GM21825 (cell line): ENCODE results near the gene GPR83.
"Not testable (repeated sequence)": the region's sequence is repeated elsewhere in the genome, so short reads cannot be mapped to it uniquely, and the experiment has no call there.

Source experiments
- ATAC-seq: cut with Tn5 transposase; IDR thresholded peaks from one replicate; pipeline ENCODE4 v1.9.1; 2021; ENCODE audit warnings: mild to moderate bottlenecking, moderate library complexity; ENCODE audit not compliant: unreplicated experiment

The GPR83 gene

DNA sequence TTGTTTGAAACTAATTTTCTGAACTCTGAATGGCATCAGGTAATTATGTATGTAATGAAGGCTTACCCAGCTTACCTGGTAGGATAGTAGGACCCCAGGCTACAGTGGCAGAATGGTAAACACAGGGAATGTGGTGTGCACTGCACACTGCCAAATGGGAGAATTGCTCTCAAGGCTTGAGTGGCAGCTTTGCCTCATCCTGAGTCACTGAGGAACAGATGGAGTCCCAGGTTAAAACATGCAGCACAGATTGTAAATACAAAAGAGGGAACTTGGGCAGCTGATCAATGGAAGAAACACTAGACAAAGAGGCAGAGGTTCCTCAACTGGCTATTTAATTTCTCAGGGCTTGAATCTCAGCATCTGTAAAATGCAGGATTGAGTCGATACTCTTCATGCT is 24.4 kb downstream of the GPR83 start:
- ATAC-seq, result no peak

DNA sequence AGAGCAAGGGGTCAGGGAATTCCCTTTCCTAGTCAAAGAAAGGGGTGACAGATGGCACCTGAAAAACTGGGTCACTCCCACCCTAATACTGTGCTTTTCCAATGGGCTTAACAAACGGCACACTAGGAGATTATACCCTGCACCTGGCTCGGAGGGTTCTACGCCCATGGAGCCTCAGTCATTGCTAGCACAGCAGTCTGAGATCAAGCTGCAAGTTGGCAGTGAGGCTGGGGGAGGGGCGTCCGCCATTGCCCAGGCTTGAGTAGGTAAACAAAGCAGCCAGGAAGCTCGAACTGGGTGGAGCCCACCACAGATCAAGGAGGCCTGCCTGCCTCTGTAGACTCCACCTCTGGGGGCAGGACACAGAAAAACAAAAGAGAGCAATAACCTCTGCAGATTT is 30.6 kb downstream of the GPR83 start:
- not testable (repeated sequence) for ATAC-seq

DNA sequence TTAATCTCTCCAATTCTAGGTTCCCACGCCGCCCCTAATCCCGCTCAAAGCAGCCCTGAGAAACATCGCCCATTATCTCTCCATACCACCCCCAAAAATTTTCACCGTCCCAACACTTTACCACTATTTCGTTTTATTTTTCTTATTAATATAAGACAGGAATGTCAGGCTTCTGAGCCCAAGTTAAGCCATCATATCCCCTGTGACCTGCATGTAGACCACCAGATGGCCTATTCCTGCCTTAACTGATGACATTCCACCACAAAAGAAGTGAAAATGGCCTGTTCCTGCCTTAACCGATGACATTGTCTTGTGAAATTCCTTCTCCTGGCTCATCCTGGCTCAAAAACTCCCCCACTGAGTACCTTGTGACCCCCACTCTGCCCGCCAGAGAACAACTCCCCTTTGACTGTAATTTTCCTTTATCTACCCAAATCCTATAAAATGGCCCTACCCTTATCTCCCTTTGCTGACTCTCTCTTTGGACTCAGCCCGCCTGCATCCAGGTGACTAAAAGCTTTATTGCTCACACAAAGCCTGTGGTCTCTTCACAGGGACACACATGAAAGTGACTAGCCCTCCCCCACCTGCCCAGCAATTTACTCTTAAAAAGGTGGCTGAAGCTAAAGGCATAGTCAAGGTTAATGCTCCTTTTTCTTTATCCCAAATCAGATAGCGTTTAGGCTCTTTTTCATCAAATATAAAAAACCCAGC is 50.2 kb downstream of the GPR83 start:
- ATAC-seq, result not testable (repeated sequence)

DNA sequence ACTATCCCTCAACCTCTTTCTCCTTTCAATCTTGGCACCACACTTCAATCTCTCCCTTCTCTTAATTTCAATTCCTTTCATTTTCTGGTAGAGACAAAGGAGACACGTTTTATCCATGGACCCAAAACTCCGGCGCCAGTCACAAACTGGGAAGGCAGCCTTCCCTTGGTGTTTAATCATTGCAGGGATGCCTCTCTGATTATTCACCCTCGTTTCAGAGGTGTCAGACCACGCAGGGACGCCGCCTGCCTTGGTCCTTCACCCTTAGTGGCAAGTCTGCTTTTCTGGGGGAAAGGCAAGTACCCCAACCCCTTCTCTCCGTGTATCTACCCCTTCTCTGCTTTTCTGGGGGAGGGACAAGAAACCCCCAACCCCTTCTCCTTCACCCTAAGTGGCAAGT is 54.9 kb downstream of the GPR83 start:
- not testable (repeated sequence) for ATAC-seq

DNA sequence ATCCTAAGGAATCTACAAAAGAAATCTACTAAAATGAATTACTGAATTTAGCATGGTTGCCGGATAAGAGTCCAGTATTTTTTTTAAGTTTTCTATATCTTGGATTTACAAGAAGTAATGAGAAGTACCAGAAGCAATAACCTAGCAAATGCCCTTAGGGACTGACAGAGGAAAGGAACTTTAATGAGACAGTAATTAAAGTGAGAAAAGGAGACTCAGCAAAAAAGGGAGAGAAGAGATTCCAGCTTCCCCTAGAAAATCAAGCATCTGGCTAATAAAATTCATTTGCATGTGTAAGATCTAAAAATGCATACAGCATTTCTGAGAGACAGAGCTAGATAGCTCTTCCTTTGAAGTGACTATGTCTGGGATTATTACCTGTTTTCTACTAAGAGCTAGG is 57.7 kb downstream of the GPR83 start:
- no peak for ATAC-seq

DNA sequence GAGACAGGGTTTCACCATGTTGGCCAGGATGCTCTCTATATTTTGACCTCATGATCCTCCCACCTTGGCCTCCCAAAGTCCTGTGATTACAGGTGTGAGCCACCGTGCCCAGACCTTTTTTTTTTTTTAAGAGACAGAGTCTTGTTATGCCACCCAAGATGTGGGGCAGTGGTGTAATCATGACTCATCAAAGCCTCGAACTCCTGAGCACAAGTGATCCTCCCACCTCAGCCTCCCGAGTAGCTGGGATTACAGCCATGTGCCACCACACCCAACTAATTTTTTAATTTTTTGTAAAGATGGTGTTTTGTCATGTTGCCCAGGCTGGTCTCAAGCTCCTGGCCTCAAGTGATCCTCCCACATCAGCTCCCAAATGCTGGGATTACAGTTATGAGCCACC is 59.0 kb downstream of the GPR83 start:
- no peak for ATAC-seq

DNA sequence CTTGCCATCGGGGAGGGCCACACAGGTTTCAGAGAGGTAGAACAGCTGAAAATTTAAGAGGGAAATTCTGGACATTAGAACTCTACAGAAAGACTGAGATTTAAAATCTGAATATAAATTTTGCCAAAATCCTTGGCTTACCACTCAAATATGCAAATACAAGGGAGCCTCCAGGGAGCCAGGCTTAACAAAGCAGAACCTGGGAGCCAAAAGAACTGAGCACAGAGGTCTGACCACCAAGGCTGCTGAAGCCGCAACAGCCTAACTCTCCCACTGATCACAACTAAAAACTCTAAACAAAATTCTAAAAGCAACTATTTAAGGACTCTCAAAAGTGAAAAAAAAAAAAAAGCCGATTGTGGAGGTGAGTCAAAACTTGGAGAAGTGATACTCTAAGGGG is 62.6 kb downstream of the GPR83 start:
- no peak for ATAC-seq

DNA sequence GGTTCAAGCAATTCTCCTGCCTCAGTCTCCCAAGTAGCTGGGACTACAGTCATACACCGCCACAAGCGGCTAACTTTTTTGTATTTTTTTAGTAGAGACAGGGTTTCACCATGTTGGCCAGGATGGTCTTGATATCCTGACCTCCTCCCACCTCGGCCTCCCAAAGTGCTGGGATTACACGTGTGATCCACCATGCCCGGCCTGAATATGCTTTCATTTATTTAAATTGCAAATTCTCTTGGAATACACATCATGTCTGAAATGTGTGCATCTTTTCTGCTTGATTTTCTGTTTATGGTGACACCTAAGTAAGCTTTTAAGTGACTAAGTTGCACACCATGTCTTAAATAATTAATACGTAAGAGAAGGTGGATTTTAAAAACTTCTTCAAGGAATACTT is 65.2 kb downstream of the GPR83 start:
- no peak for ATAC-seq

DNA sequence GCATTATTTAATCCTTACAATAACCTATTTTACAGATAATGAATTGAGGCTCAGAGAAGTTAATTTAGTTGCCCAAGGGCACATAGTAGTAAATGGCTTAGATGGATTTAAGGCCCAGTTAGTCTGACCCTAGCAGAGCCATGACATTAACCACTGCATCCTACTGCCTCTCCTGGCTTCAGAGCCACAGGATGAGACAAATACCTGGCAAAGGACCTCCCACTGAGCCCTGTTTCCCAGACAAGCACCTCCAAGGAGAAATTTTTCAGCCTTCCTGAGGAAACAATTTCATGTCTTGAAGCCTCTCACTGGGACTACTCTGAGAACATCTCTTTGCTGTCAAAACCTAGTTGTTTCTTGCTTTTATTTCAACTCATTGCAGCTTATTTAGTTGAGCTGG is 68.4 kb downstream of the GPR83 start:
- ATAC-seq, result no peak

DNA sequence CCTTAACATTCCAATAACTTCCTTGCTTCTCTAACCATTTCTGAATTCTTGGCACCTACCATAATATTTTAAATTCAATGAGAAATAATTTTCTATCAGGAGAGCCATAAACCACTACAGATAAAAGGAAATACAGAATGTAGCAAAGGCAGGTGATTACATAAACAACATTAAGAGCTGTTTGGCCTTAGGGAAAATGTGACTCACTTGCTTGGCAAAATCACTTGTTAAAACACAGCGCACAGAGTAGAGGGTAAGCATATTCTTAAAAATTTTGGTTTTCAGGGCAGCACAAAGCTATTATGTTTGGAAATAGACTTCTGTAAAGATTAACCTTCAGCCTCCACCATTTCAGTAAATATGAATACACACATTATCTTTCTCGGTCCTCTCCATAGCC is 70.4 kb downstream of the GPR83 start:
- no peak for ATAC-seq

DNA sequence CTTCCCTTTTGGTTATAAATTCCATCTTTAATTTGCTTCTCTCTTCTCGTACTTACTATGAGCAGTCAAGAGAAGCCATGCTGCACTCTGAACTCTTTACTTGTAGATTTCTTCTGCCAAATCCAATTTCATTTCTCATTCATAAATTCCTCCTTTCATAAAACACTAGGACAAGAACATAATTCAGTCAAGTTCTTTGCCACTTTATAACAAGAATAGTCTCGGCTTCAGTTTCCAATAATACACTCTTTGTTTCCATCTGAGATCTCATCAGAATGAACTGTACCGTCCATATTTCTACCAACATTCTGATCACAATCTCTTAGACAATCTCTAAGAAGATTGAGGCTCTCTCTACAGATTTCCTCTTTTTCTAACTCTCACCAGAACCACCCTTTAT is 71.7 kb downstream of the GPR83 start:
- ATAC-seq, result no peak

DNA sequence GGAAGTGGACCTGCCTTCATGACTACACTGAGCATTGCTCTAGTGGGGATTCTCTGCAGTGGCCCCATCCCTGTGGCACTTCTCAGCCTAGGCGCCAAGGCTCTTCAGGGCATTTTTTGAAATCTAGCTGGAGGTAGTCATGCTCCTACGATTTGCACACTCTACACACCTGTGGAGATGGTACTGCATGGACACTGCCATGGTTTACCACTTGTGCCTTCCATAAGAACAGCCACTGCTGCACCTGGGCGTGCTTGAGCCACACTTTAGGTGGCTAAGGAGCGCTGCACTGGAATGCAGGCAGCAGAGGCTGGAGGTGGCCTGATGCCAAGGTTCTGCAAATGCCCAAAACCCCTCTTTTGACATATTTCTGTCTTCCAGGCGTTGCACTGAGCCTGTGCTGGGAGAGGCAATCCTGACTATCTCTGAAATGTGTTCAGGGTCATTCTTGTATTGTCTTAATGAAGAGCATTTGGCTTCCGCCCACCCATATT is 72.6 kb downstream of the GPR83 start:
- no peak for ATAC-seq
